ENCODE results near the gene DDIT4L.
"Not testable (repeated sequence)": the region's sequence is repeated elsewhere in the genome, so short reads cannot be mapped to it uniquely, and the experiment has no call there.

DDIT4L gene

DNA sequence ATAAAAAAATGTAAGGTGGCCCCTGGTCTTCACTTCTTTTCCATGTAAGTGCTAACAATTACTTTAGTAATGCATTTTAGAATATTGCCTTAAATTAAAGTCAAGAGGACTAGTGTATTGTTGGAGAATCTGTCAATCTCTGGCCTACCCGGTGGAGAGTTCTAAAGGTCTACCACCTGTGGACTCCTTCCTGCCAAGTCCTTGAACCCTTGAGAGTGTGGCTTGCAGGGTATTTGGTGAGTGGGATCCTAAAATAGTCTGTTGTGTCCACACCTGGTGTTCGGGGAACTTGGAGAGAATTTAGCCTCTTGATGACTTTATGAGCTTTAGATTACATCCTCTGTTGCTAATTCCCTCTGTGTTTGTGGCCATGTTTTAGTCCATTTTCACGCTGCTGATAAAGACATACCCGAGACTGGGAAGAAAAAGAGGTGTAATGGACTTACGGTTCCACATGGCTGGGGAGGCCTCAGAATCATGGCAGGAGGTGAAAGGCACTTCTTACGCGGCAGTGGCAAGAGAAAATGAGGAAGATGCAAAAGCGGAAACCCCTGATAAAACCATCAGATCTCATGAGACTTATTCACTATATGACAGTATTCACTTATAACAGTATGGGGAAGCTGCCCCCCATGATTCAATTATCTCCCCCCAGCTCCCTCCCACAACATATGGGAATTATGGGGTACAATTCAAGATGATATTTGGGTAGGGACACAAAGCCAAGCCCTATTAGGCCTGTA, 23.8 kb downstream of the DDIT4L start:
- DNase-seq (ENCODE audit: low read depth, low spot score), result no peak

DNA sequence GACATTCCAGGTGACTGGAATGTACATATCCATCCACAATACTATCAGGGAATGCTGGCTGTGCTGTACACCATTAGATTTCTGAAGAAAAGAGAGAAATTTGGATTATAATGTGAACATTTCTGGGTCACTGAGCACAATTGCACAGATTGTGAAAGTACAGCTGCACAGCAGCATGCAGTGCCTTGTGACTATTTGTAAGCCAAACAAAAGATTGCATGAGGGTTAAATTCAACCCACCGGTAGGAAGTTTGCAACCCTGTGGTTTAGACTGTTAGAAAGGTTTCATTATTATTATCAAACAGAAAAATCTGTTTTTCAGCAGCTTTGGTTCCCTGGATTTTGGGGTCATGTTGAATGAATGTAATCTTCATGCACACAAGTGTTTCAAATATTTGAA, 24.5 kb downstream of the DDIT4L start:
- DNase-seq (ENCODE audit: low read depth, low spot score), result no peak

DNA sequence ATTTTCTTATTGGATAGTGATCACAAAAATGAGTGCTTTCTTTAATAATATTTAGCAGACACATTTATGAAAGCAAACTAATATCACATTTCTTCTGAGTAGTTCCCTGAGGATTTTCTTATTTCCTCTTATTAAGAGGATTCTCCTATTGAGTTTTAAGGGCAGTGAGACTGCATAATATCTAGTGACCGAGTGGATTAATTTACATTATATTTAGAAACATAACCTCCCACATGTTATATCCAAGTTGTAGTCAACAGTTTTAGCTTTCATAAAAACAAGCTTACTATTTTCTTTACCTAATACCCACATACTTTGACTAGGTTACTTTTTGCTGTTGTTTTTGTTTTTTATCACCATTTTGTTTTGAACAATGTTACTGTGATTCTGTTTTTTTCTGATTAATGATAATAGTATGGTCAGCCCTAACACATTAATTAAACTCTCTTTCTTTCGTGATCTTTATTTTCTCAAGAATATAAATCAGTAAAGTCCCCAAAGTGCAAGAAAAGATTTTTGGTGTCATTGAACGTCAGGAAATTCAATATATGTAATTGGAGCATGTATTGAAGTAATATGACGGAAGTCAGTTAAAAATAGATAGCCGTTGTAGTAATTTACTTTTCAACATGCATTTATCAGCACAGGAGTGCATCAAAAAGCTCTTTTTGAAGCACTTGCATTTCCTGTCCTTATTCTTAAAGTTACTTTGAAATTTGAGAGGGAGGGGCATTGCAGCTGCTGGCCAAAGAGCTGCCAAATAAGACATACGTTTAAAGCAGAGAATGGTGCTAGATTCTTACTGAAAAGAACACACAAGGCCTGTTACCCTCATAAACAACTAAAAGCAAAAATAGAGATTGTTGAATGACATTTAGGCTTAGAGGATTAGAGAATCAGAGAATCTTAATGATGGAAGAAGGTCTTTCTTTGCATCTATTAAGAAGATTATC, 25.2 kb downstream of the DDIT4L start:
- DNase-seq (ENCODE audit: low read depth, low spot score), result no peak

DNA sequence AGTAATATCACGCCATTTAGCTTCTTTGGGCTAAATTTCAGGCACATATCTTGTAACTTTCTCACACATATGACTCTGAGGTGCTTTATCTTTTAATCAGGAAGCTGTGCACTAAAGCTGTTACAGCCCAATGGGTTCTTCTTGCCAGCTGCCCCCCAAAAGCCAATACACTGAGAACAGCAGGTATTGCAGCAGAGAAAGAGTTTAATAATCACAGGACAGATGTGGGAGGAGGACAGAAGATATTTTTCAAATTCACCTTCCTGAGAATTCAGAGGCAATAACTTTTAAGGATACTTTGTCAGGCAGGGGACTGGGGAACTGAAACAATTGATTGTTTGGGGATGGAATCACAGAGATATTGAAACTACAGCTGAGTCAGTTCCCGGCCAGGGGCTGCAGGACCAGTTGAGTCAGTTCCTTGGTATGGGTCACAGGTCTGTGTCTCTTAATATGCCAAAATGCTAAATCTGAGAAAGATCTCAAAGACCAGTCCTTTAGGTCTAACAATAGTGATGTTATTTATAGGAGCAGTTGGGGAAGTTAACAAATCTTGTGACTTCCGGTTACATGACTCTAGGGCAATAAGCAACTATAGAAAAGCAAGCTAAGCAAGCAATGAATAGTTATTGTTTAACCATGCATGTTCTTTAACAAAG, 28.1 kb downstream of the DDIT4L start:
- DNase-seq (ENCODE audit: low read depth, low spot score), result no peak

DNA sequence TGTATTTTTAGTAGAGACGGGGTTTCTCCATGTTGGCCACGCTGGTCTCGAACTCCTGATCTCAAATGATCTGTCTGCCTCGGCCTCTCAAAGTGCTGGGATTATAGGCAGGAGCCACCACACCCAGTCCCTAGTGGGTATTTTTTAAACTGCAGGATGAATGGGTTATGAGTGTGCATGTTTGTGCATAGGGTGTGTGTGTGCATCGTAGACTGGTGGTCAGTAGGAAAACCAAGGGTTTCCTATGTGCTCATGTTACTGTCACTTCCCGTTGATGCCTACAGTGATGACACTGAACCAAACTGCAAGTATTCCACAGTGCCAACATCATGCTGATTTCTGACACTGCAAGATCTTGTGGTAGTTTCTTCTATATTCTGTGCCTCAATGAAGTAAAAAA, 41.1 kb downstream of the DDIT4L start:
- DNase-seq (ENCODE audit: low read depth, low spot score), result no peak

DNA sequence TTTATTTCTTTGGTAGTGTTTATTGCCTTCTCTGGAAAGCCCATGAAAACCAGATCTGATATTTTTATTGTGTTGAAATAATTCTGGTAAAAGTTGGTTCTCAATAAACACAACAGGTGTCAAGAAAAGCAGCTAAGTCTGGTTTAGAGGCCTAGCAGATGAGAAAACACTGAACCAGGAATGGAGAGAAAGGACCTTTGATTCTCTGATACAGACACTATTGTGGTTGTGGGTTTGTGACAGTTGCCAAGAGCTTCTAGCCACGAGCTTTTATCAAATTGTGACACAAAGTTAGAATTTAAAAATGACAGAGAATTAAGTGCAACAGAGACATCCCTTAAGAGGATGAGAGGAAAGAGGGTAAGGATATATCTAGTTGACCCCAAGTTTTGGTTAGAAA, 42.6 kb downstream of the DDIT4L start:
- no peak for DNase-seq (ENCODE audit: low read depth, low spot score)

DNA sequence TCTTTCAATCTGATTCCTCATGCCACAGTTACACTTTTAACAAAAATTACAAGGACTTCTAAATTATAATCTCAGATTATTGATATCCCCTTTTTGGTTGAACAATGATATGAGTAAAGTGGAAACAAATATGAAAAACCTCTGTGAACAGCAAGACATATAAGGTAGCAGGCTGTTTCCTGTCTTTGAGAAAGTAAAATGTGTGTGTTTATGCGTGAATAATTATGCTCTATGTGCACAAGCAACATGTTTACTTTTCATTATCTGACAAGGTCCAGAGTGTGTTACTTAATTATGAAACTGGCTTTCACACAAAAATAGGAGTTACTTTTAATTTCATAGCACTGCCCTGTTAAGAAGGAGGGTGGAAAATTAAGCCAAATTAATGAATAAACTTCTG, 43.1 kb downstream of the DDIT4L start:
- no peak for DNase-seq (ENCODE audit: low read depth, low spot score)

DNA sequence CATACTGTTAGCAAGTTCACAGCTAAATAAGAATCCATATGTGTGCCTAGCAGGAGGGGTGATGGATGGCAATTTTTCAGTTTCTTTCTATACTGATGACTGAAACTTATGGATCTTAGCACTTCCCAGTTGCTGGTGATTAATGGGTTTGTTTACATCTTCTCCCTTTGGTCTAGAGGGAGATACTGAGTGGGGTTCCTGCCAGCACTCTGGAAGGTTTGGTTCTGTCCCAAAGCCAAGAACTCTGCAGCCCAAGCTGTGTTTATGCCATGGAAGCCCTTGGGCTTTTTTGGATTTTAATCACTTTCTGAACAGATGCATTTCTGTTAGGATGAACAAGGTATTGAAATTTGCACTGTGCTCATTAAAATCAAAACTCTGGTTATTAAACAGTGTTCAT, 43.5 kb downstream of the DDIT4L start:
- no peak for DNase-seq (ENCODE audit: low read depth, low spot score)

DNA sequence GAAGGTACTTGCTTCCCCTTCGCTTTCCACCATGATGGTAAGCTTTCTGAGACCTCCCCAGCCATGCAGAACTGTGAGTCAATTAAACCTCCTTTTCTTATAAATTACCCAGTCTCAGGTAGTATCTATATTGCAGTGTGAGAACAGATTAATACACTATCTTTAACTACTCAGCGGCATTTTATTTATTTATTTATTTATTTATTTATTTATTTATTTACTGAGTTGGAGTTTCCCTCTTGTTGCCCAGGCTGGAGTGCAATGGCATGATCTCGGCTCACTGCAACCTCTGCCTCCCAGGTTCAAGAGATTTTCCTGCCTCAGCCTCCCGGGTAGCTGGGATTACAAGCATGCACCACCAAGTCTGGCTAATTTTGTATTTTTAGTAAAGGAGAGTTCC, 52.9 kb downstream of the DDIT4L start:
- not testable (repeated sequence) for DNase-seq (ENCODE audit: low read depth, low spot score)

All from brain pericyte (primary cell).